ENCODE results near the gene USP17L29. TPM values are rescaled to one million over a fixed set of nuclear protein-coding genes. Genes with fewer than 3 reads are reported as not detected.
"Not testable (repeated sequence)": the region's sequence is repeated elsewhere in the genome, so short reads cannot be mapped to it uniquely, and the experiment has no call there.

Gene USP17L29, protein sequence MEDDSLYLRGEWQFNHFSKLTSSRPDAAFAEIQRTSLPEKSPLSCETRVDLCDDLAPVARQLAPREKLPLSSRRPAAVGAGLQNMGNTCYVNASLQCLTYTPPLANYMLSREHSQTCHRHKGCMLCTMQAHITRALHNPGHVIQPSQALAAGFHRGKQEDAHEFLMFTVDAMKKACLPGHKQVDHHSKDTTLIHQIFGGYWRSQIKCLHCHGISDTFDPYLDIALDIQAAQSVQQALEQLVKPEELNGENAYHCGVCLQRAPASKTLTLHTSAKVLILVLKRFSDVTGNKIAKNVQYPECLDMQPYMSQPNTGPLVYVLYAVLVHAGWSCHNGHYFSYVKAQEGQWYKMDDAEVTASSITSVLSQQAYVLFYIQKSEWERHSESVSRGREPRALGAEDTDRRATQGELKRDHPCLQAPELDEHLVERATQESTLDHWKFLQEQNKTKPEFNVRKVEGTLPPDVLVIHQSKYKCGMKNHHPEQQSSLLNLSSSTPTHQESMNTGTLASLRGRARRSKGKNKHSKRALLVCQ
- not detected in 2 replicates for total RNA-seq (2011; cell fraction: chromatin; rRNA removed; ENCODE audit: low replicate concordance)
- not detected in 2 replicates for total RNA-seq (2011; cell fraction: nucleolus; rRNA removed)
- total RNA-seq (2011; cell fraction: nucleoplasm; rRNA removed): not detected in 2 replicates
- not detected in 2 replicates for total RNA-seq (2014; rRNA removed)
- total RNA-seq (2014; rRNA removed; fragmentation: Illumina TruSeq; extraction: Trizol): not detected in 2 replicates
- not detected in 2 replicates for total RNA-seq (2015; rRNA removed; fragmentation: Illumina TruSeq; extraction: Trizol)
- not detected in 2 replicates for total RNA-seq (2021)
- polyA plus RNA-seq (2011; rRNA removed): not detected in 2 replicates
- polyA plus RNA-seq (2011; cell fraction: cytosol; rRNA removed): not detected in 2 replicates
- not detected in 2 replicates for polyA plus RNA-seq (2011; cell fraction: nucleus; rRNA removed)
- not detected in 2 replicates for polyA plus RNA-seq (2012)
- polyA plus RNA-seq (2014; fragmentation: Illumina TruSeq; extraction: Trizol): not detected in 2 replicates
- polyA plus RNA-seq (2014; fragmentation: Nextera tagmentation; extraction: Ambion mirVana): not detected
- polyA plus RNA-seq (2014; rRNA removed): not detected in 2 replicates
- polyA minus RNA-seq (2011; rRNA and poly(A)+ RNA removed): not detected in 2 replicates
- polyA minus RNA-seq (2011; cell fraction: cytosol; rRNA and poly(A)+ RNA removed): not detected in 2 replicates
- not detected in 2 replicates for polyA minus RNA-seq (2011; cell fraction: nucleus; rRNA and poly(A)+ RNA removed)
- Bru-seq, nascent RNA: not detected
- not detected for BruChase-seq, experiment 1, labeled RNA remaining after a 2-hour chase
- not detected for BruChase-seq, experiment 2, labeled RNA remaining after a 6-hour chase
- long read RNA-seq, experiment 1: 0 reads
- long read RNA-seq, experiment 2: 0 reads
- long read RNA-seq, experiment 3: 0 reads

DNA sequence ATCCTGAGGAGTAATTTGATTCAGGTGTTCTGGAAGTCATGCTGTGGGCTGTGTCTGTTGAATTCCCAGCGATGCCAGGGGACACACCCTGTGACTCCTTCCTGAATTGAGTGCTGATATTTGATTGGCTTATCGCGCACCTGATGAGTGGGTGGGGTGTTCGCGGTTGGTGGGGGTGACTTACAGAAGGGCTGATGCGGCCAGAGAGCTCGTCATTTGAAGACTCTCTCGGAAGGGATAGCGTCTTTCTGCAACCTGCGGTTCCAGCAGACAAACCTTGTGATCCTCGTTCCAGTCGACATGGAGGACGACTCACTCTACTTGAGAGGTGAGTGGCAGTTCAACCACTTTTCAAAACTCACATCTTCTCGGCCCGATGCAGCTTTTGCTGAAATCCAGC, at the start of gene USP17L29:
USP17L29 (plus strand) TSS at position 301 of the 400 bp plus-strand sequence; CDS start at position 301, 0 bp downstream.
- no CpG with 5 or more reads among the region's 15 CpGs for WGBS (ENCODE audit: insufficient coverage, low coverage, missing lambda C conversion rate)

GRCh38 chr4:9324191-9324590, 29.2 kb upstream of the USP17L29 start:
- in situ Hi-C loops (cut with MboI): loop anchor here (10.0 kb wide), 1 partner anchor 61 kb away; no protein-coding TSS in a partner anchor
- 0% methylated on average over 1 of the region's 13 CpGs for WGBS (ENCODE audit: insufficient coverage, low coverage, missing lambda C conversion rate)
- FAIRE-seq; H2AFZ ChIP-seq (ENCODE audit: low read depth, low read length); H3K9me3 ChIP-seq (replicated peaks; ENCODE audit: control insufficient read depth, insufficient read depth, low read depth, low read length); intact Hi-C loops (cut with micrococcal nuclease); POLR2A ChIA-PET; H3K4me1 ChIP-seq (replicated peaks in 1 of 2; ENCODE audit: control insufficient read depth in 2 of 2, insufficient read depth in 2 of 2, low read length in 2 of 2); ATAC-seq; H3K4me2 ChIP-seq (ENCODE audit: insufficient read depth, low read length); CTCF ChIA-PET (ENCODE audit: low intra/inter-chr PET ratio); BruUV-seq (replicated peaks); H3K9ac ChIP-seq (ENCODE audit: insufficient read depth in 1 of 2, low read depth in 2 of 2, low read length in 2 of 2); H3K27ac ChIP-seq (ENCODE audit: extremely low read depth, low read depth, low read length); H3K4me3 ChIP-seq; H3K27me3 ChIP-seq (ENCODE audit: control insufficient read depth in 2 of 2, insufficient read depth in 2 of 2, low read length in 2 of 2); H3K36me3 ChIP-seq (ENCODE audit: control insufficient read depth, insufficient read depth, low read length); H3K9me1 ChIP-seq (ENCODE audit: control insufficient read depth, insufficient read depth, low read length); DNase-seq (ENCODE audit: extremely low read depth in 1 of 4, low spot score in 3 of 4); H4K20me1 ChIP-seq (replicated peaks; ENCODE audit: control insufficient read depth, insufficient read depth, low read length); H3K79me2 ChIP-seq (ENCODE audit: control insufficient read depth, insufficient read depth, low read length): not testable (repeated sequence)

More for the DNA sequence above, at the start of gene USP17L29:
- H2AFZ ChIP-seq (ENCODE audit: low read depth, low read length); H3K36me3 ChIP-seq (ENCODE audit: control insufficient read depth, insufficient read depth, low read length); FAIRE-seq; H3K4me1 ChIP-seq (replicated peaks in 1 of 2; ENCODE audit: control insufficient read depth in 2 of 2, insufficient read depth in 2 of 2, low read length in 2 of 2); H3K4me2 ChIP-seq (ENCODE audit: insufficient read depth, low read length); POLR2A ChIA-PET; H3K9ac ChIP-seq (ENCODE audit: insufficient read depth in 1 of 2, low read depth in 2 of 2, low read length in 2 of 2); intact Hi-C loops (cut with micrococcal nuclease); H3K79me2 ChIP-seq (ENCODE audit: control insufficient read depth, insufficient read depth, low read length); DNase-seq (ENCODE audit: extremely low read depth in 1 of 4, low spot score in 3 of 4); H3K4me3 ChIP-seq; ATAC-seq; BruUV-seq (replicated peaks); H3K27me3 ChIP-seq (ENCODE audit: control insufficient read depth in 2 of 2, insufficient read depth in 2 of 2, low read length in 2 of 2); H3K27ac ChIP-seq (ENCODE audit: extremely low read depth, low read depth, low read length); H3K9me1 ChIP-seq (ENCODE audit: control insufficient read depth, insufficient read depth, low read length); H4K20me1 ChIP-seq (replicated peaks; ENCODE audit: control insufficient read depth, insufficient read depth, low read length); in situ Hi-C loops (cut with MboI); CTCF ChIA-PET (ENCODE audit: low intra/inter-chr PET ratio); H3K9me3 ChIP-seq (replicated peaks; ENCODE audit: control insufficient read depth, insufficient read depth, low read depth, low read length): not testable (repeated sequence)

DNA sequence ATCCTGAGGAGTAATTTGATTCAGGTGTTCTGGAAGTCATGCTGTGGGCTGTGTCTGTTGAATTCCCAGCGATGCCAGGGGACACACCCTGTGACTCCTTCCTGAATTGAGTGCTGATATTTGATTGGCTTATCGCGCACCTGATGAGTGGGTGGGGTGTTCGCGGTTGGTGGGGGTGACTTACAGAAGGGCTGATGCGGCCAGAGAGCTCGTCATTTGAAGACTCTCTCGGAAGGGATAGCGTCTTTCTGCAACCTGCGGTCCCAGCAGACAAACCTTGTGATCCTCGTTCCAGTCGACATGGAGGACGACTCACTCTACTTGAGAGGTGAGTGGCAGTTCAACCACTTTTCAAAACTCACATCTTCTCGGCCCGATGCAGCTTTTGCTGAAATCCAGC, 28.6 kb upstream of the USP17L29 start, which contains the start of gene USP17L24:
USP17L24 (plus strand) TSS at position 301 of the 400 bp plus-strand sequence; CDS start at position 301, 0 bp downstream.
- POLR2A ChIA-PET; H3K9ac ChIP-seq (ENCODE audit: insufficient read depth in 1 of 2, low read depth in 2 of 2, low read length in 2 of 2); BruUV-seq (replicated peaks); H3K79me2 ChIP-seq (ENCODE audit: control insufficient read depth, insufficient read depth, low read length); intact Hi-C loops (cut with micrococcal nuclease); H3K4me3 ChIP-seq; H3K27ac ChIP-seq (ENCODE audit: extremely low read depth, low read depth, low read length); H3K4me1 ChIP-seq (replicated peaks in 1 of 2; ENCODE audit: control insufficient read depth in 2 of 2, insufficient read depth in 2 of 2, low read length in 2 of 2); H4K20me1 ChIP-seq (replicated peaks; ENCODE audit: control insufficient read depth, insufficient read depth, low read length); H2AFZ ChIP-seq (ENCODE audit: low read depth, low read length); FAIRE-seq; ATAC-seq; H3K4me2 ChIP-seq (ENCODE audit: insufficient read depth, low read length); H3K36me3 ChIP-seq (ENCODE audit: control insufficient read depth, insufficient read depth, low read length); H3K9me1 ChIP-seq (ENCODE audit: control insufficient read depth, insufficient read depth, low read length); CTCF ChIA-PET (ENCODE audit: low intra/inter-chr PET ratio); H3K27me3 ChIP-seq (ENCODE audit: control insufficient read depth in 2 of 2, insufficient read depth in 2 of 2, low read length in 2 of 2); H3K9me3 ChIP-seq (replicated peaks; ENCODE audit: control insufficient read depth, insufficient read depth, low read depth, low read length); DNase-seq (ENCODE audit: extremely low read depth in 1 of 4, low spot score in 3 of 4): not testable (repeated sequence)
- in situ Hi-C loops (cut with MboI): loop anchor here (10.0 to 25.0 kb wide), 2 partner anchors 60 to 338 kb away; no protein-coding TSS in a partner anchor
- no CpG with 5 or more reads among the region's 15 CpGs for WGBS (ENCODE audit: insufficient coverage, low coverage, missing lambda C conversion rate)

All from K562 (cell line).